LNCAP (cell line): ENCODE measurements around the gene ACYP2.

Experiments used
- TF ChIP-seq, protein P1 (sequence below): fragments of 450-650 bp; IDR thresholded peaks from 2 replicates; pipeline ENCODE4 v1.5.1; 2017; ENCODE audit warnings: mild to moderate bottlenecking

The ACYP2 gene

DNA sequence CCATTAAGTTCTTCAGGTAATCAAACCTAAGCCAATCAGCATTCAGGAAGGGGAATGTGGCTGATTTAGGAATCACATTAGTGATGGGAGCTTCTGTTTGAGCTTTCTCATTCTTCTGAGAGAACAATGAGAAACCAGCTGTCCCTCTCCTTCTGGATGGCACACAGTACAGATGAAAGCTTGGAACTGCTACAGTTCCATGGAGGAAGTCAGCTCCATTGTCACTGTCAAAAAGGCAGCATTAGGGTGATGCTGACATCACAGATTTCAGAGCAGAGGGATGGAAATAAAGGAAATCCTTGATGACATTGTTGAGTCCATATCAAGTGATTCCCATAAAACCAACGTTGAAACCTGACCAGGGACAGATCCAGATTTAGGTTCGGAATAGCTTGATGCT is 36.1 kb upstream of the ACYP2 start:
- TF ChIP-seq, protein P1, sequence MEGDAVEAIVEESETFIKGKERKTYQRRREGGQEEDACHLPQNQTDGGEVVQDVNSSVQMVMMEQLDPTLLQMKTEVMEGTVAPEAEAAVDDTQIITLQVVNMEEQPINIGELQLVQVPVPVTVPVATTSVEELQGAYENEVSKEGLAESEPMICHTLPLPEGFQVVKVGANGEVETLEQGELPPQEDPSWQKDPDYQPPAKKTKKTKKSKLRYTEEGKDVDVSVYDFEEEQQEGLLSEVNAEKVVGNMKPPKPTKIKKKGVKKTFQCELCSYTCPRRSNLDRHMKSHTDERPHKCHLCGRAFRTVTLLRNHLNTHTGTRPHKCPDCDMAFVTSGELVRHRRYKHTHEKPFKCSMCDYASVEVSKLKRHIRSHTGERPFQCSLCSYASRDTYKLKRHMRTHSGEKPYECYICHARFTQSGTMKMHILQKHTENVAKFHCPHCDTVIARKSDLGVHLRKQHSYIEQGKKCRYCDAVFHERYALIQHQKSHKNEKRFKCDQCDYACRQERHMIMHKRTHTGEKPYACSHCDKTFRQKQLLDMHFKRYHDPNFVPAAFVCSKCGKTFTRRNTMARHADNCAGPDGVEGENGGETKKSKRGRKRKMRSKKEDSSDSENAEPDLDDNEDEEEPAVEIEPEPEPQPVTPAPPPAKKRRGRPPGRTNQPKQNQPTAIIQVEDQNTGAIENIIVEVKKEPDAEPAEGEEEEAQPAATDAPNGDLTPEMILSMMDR: no peak

DNA sequence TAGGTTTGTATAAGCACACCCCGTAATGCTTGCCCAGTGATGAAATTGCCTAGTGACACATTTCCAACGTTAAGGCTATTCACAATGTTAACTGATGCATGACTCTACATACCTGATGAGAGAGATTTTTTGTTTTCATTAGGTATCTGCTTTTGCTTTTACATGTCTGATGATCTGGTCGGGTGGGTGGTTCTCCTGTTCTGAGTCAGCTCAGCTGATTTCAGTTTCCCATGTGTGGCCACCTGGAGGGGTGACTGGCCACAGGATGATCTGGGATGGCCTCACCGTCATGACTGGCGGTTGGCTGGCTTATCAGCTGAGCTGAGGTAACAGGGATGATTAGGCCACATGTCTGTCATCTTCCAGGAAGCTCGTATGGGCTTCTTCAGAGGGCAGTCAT is 33.8 kb upstream of the ACYP2 start:
- TF ChIP-seq, protein P1: no peak

DNA sequence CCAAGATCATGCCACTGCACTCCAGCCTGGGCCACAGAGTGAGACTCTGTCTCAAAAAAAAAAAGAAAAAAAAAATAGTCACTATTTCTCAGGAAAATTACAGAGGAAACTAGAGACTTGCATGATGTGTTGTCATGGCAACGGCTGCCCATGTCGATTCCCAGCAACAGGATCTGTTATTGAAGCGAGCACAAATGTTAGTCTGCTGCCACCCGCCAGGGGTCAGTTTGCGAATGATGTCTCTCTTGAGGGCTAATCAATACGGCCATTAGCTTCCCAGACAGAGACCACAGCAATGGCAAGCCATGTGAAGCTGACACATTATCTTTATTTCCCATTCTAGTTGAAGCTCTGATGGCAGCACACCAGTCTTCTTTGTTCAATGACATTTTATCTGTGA is 32.4 kb upstream of the ACYP2 start:
- TF ChIP-seq, protein P1: no peak

DNA sequence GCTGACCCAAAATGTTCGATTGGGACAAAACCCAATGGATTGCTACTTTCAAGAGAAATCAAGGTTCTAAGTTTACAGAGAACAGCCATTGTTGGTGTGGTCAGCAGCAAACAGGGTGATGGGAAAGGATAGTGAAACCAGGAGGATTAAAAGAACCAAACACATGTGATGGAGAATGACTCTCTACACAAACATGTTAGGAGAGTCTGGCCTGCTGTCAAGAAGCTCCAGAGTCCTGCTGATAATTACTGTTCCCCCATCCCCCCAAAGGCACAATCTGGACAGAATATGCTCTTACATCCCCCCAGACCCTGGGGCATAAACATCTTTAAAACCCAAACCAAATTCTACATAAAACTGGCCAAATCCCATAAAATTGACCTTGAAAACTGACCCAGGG is 32.0 kb upstream of the ACYP2 start:
- TF ChIP-seq, protein P1: no peak

DNA sequence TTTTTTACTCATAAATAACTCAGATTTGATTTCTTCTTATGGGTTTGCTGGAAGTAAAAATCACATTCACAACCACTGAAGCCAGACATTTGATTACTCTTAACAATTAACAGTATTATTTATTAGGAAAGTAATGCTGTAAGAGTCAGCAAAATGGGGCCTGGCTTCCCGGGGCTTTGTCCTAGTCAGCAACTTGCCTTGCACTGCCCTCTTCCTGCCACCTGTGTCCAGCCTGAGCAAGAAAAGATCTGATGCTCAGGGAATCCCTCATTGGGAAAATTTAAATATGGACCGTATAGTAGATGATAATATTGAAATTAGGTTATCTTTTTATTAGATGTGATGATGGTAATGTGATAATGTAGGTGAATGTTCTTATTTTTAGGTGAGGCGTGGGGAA is 30.8 kb upstream of the ACYP2 start:
- TF ChIP-seq, protein P1: peak; percentile 35; the same call in 1 of the 2 replicates

DNA sequence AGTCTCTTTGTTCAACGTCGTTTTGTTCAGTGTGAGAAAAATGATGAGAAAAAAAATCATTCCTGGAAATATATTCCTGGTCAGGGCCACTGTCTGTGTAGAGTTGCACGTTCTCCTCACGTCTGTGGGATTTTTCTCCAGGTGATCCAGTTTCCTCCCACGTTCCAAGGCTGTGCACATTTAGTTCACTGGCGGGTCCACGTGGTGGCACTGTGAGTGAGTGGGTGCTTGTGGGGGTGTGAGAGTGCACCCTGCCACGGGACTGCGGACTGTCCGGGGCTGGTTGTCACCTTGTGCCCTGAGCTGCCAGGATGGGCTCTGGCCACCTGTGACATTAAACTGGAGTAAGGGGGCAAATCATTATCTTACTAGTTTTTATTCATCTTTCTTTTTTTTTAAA is 30.3 kb upstream of the ACYP2 start:
- TF ChIP-seq, protein P1: no peak

DNA sequence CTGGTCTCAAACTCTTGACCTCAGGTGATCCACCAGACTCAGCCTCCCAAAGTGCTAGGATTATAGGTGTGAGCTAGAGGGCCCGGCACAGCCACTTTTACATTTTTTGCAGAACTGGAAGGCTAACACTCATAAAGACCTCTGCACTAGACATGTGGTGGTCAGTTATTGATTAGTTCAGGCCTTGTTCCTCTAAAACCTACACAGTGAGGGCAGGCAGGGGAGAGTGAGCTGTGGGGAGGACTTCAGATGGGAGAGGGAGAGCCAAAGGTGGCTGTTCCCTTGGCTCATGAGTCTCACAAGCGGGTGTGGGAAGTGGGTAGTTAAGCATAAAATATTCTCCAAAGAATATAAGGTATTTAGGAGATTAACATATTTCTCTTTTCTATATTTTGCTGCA is 29.3 kb upstream of the ACYP2 start:
- TF ChIP-seq, protein P1: no peak

DNA sequence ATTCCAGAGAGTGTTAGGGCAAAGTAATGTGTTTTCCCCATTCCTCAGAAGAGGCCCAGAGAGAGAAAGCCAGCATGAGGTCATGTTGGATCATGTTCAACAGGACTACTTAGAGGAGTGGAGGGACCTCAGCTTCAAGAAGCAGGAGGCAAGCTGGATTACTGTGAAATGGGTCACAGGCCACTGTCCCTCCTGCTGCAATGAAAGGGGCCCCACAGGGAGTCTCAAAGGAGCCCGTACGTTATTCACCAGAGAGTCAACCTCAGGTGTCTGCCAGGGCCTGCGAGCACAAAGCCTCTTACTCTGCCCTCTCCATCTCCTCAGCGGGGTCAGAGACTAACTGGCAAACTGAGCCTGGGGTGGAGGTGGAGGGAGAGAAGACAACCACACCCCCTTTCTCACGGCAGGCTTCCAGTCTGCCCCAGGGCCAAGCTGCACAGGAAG is 27.2 kb upstream of the ACYP2 start:
- TF ChIP-seq, protein P1: no peak
